K562 (cell line): ENCODE results near the gene ANP32B. TPM values are rescaled to one million over a fixed set of nuclear protein-coding genes. Genes with fewer than 3 reads are reported as not detected.

Experiments
- CHCHD3 ChIP-seq: fragments of 250-450 bp; sonication (Bioruptor Pico); IDR thresholded peaks from 2 replicates; pipeline ENCODE4 v2.1.2; 2022; ENCODE audit warnings: mild to moderate bottlenecking
- KAT7 ChIP-seq: sonication (generic); formaldehyde crosslinking; IDR thresholded peaks from 2 replicates; pipeline ENCODE4 v1.8.0; 2022; ENCODE audit warnings: missing genetic modification reagents, mild to moderate bottlenecking, borderline replicate concordance
- KLF1 ChIP-seq: fragments of 450-650 bp; IDR thresholded peaks from 2 replicates; pipeline ENCODE4 v1.6.1; 2016; ENCODE audit warnings: missing genetic modification characterization, missing compliant biosample characterization
- MAFG ChIP-seq: fragments of 450-650 bp; conservative IDR thresholded peaks from 2 replicates; pipeline ENCODE4 v1.6.1; 2016; ENCODE audit warnings: missing genetic modification characterization, missing compliant biosample characterization
- SIRT6 ChIP-seq: IDR thresholded peaks from one replicate; pipeline ENCODE4 v1.6.1; 2012; ENCODE audit warnings: low read depth, mild to moderate bottlenecking, control low read depth, inconsistent platforms, low read length, moderate library complexity
- SNRNP70 ChIP-seq: fragments of 200-400 bp; formaldehyde crosslinking; optimal IDR thresholded peaks from 2 replicates; pipeline ENCODE3; 2017; ENCODE audit warnings: low read depth, low read length
- SRSF7 ChIP-seq: fragments of 200-400 bp; formaldehyde crosslinking; optimal IDR thresholded peaks from 2 replicates; pipeline ENCODE3; 2017; ENCODE audit warnings: mild to moderate bottlenecking, low read depth, low read length
- TARDBP ChIP-seq: fragments of 450-650 bp; IDR thresholded peaks from 2 replicates; pipeline ENCODE4 v1.6.1; 2016
- ZNF41 ChIP-seq: fragments of 250-450 bp; sonication (Bioruptor Pico); conservative IDR thresholded peaks from 2 replicates; pipeline ENCODE4 v1.4.0; 2020; ENCODE audit warnings: mild to moderate bottlenecking
- ZNF586 ChIP-seq: fragments of 450-650 bp; formaldehyde crosslinking; conservative IDR thresholded peaks from 2 replicates; pipeline ENCODE4 v1.4.0; 2020; ENCODE audit warnings: mild to moderate bottlenecking, moderate library complexity
- ZNF609 ChIP-seq: sonication (generic); formaldehyde crosslinking; IDR thresholded peaks from 2 replicates; pipeline ENCODE4 v1.8.1; 2023; ENCODE audit warnings: missing genetic modification reagents, mild to moderate bottlenecking, borderline replicate concordance
- ZNF655 ChIP-seq: fragments of 250-450 bp; sonication (Bioruptor Pico); IDR thresholded peaks from 2 replicates; pipeline ENCODE4 v1.5.0; 2021
- polyA plus RNA-seq, 8 experiments: library from polyadenylated mRNA; depleted of rRNA in 4 of 8; stranded (reverse) in 5 of 8; unstranded in 3 of 8; fragments of >200 nt; fragmentation: Nextera tagmentation in 2 of 8; fragmentation: Illumina TruSeq in 1 of 8; extraction: Ambion mirVana in 2 of 8; extraction: Trizol in 1 of 8; gene quantifications; 2 replicates each; pipeline versions ENCODE4 v1.2.1 to v1.2.3, GENCODE V29; 2011 to 2014; ENCODE audit warnings: inconsistent platforms in 1 of 8, missing spikeins in 1 of 8
- total RNA-seq, 7 experiments: library from RNA; depleted of rRNA in 6 of 7; stranded (reverse); fragments of >200 nt in 6 of 7; fragmentation: Illumina TruSeq in 2 of 7; extraction: Trizol in 2 of 7; gene quantifications; 2 replicates each; pipeline versions ENCODE4 v1.2.1 to v1.2.3, GENCODE V29; 2011 to 2021; ENCODE audit warnings: low replicate concordance in 1 of 7
- TF ChIP-seq, protein P1 (sequence below): sonication (generic); formaldehyde crosslinking; IDR thresholded peaks from 2 replicates; pipeline ENCODE4 v1.8.0; 2023; ENCODE audit warnings: mild to moderate bottlenecking, missing genetic modification reagents
- TF ChIP-seq, protein P2 (sequence below): sonication (generic); formaldehyde crosslinking; IDR thresholded peaks from 2 replicates; pipeline ENCODE4 v1.8.1; 2023; ENCODE audit warnings: mild to moderate bottlenecking, missing genetic modification reagents

ANP32B gene
- total and polyA plus RNA-seq, 9 of the 15 experiments (the other 6 are each of a cell fraction or from before 2014, with no cell fraction given), result 68.9 to 815 (median 141) TPM

DNA sequence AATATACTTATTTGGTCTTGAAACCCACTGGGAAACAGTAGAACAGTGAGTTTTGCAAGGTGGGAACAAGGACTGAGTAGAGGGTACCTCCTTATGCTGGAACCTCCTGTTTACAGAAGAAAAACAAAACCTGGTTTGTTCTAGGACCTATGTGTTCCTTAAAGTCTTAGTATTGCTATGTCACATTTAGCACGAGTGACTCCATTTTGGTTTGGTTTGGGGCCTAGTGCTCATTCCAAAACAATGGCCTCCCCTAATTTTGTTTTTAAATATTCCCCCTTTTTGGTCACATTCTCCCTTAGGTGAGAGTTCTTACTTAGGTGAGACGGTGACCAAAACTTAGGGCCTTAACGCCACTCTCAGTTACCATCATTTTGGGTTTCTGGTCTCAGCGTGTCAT, 67.2 kb downstream of the ANP32B start (continued):
- TF ChIP-seq SIRT6 (no peak), ZNF586 (CRISPR knock-in tag) (no peak), MAFG (no peak), CHCHD3 (CRISPR knock-in tag) (no peak), SRSF7 (no peak), ZNF609 (no peak), SNRNP70 (no peak), KLF1 (tag) (no peak; the same call in 1 of the 2 replicates), KAT7 (CRISPR knock-in tag) (no peak), TARDBP (no peak), ZNF41 (CRISPR knock-in tag) (peak; percentile 89), ZNF655 (CRISPR knock-in tag) (no peak)
- TF ChIP-seq, protein P1, sequence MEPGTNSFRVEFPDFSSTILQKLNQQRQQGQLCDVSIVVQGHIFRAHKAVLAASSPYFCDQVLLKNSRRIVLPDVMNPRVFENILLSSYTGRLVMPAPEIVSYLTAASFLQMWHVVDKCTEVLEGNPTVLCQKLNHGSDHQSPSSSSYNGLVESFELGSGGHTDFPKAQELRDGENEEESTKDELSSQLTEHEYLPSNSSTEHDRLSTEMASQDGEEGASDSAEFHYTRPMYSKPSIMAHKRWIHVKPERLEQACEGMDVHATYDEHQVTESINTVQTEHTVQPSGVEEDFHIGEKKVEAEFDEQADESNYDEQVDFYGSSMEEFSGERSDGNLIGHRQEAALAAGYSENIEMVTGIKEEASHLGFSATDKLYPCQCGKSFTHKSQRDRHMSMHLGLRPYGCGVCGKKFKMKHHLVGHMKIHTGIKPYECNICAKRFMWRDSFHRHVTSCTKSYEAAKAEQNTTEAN (CRISPR knock-in tag), result no peak
- TF ChIP-seq, protein P2, sequence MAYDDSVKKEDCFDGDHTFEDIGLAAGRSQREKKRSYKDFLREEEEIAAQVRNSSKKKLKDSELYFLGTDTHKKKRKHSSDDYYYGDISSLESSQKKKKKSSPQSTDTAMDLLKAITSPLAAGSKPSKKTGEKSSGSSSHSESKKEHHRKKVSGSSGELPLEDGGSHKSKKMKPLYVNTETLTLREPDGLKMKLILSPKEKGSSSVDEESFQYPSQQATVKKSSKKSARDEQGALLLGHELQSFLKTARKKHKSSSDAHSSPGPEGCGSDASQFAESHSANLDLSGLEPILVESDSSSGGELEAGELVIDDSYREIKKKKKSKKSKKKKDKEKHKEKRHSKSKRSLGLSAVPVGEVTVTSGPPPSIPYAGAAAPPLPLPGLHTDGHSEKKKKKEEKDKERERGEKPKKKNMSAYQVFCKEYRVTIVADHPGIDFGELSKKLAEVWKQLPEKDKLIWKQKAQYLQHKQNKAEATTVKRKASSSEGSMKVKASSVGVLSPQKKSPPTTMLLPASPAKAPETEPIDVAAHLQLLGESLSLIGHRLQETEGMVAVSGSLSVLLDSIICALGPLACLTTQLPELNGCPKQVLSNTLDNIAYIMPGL (CRISPR knock-in tag), result no peak
